B cell (primary cell): ENCODE measurements around the gene CHRM4. TPM values are rescaled to one million over a fixed set of nuclear protein-coding genes. Genes with fewer than 3 reads are reported as not detected.
A peak's percentile ranks its signal among the peaks of the same experiment; 100 is the strongest.

ENCODE experiments used
- ATAC-seq: fragments of 200-7000 bp; cut with Tn5 transposase; one replicate; pipeline ENCODE4 v1.10.0; 2021; ENCODE audit warnings: low read depth, mild to moderate bottlenecking, moderate number of reproducible peaks, moderate library complexity
- CTCF ChIA-PET: fragments of 350-600 bp; sonication (Branson Sonifier 250); formaldehyde crosslinking; loops from one replicate; lab custom pipeline; 2021; ENCODE audit warnings: antibody characterized with exemption, inconsistent platforms; lab: Charles Lee
- POLR2A ChIA-PET: fragments of 350-600 bp; sonication (Branson Sonifier 250); formaldehyde crosslinking; loops from one replicate; lab custom pipeline; 2021; ENCODE audit warnings: antibody characterized with exemption; lab: Charles Lee
- DNase-seq: peaks from one replicate; pipeline ENCODE4 v3.0.0; 2013
- H2AFZ ChIP-seq: 2 replicates; pipeline ENCODE4 v1.6.1; 2012; ENCODE audit warnings: mild to moderate bottlenecking, low read depth, low read length; ENCODE audit not compliant: insufficient read depth, poor library complexity, severe bottlenecking
- H3K27ac ChIP-seq, 2 donors: 1 replicate in 1 of 2; 2 replicates in 1 of 2; pipeline ENCODE4 v1.5.1; 2012 to 2013; ENCODE audit warnings: low read length in 2 of 2, mild to moderate bottlenecking in 2 of 2, moderate library complexity in 1 of 2
- H3K27me3 ChIP-seq, 4 experiments: fragments of 200-600 bp in 1 of 4; sonication (generic) in 1 of 4; replicated peaks in 1 of 4; 1 replicate in 2 of 4; 2 replicates in 2 of 4; pipeline versions ENCODE4 v1.6.1 to v1.7.0; 2013 to 2016; ENCODE audit warnings: low read length in 3 of 4, mild to moderate bottlenecking in 2 of 4, mixed read lengths in 1 of 4, moderate library complexity in 1 of 4; ENCODE audit not compliant: insufficient read depth in 4 of 4, control insufficient read depth in 3 of 4; ENCODE audit errors: control extremely low read depth in 1 of 4
- H3K36me3 ChIP-seq, 2 experiments: replicated peaks in 1 of 2; 1 replicate in 1 of 2; 2 replicates in 1 of 2; pipeline versions ENCODE4 v1.6.1 to v1.7.1; 2013; ENCODE audit warnings: low read length in 1 of 2; ENCODE audit not compliant: insufficient read depth in 2 of 2, control insufficient read depth in 1 of 2; ENCODE audit errors: control extremely low read depth in 1 of 2, extremely low read depth in 1 of 2
- H3K4me1 ChIP-seq, 2 donors: fragments of 200-600 bp in 1 of 2; sonication (generic) in 1 of 2; 1 replicate in 1 of 2; 2 replicates in 1 of 2; pipeline versions ENCODE4 v1.5.1 to v1.6.1; 2013 to 2017; ENCODE audit warnings: low read length in 2 of 2; ENCODE audit not compliant: control insufficient read depth in 2 of 2, insufficient read depth in 2 of 2
- H3K4me2 ChIP-seq: replicated peaks from 2 replicates; pipeline ENCODE3; 2012; ENCODE audit warnings: mild to moderate bottlenecking, low read depth, low read length; ENCODE audit not compliant: poor library complexity, severe bottlenecking
- H3K4me3 ChIP-seq, 5 experiments: fragments of 200-600 bp in 1 of 5; sonication (generic) in 1 of 5; 1 replicate in 3 of 5; 2 replicates in 2 of 5; pipeline versions ENCODE4 v1.5.1 to v1.7.0; 2011 to 2016; ENCODE audit warnings: low read length in 4 of 5, mild to moderate bottlenecking in 4 of 5, low read depth in 2 of 5, control low read depth in 1 of 5, moderate library complexity in 1 of 5; ENCODE audit not compliant: insufficient read depth in 1 of 5; ENCODE audit errors: control extremely low read depth in 1 of 5, extremely low read depth in 1 of 5
- H3K79me2 ChIP-seq: fragments of 200-600 bp; sonication (generic); one replicate; pipeline ENCODE4 v1.6.0; 2016; ENCODE audit warnings: low read length; ENCODE audit not compliant: control insufficient read depth, insufficient read depth
- H3K9ac ChIP-seq: fragments of 200-600 bp; sonication (generic); 2 replicates; pipeline ENCODE4 v1.6.1; 2017; ENCODE audit warnings: mild to moderate bottlenecking, low read length, moderate library complexity
- H3K9me3 ChIP-seq, 3 donors: one replicate each; pipeline versions ENCODE4 v1.6.1 to v1.7.1; 2013; ENCODE audit warnings: low read length in 2 of 3; ENCODE audit not compliant: control insufficient read depth in 2 of 3, insufficient read depth in 1 of 3; ENCODE audit errors: control extremely low read depth in 1 of 3
- H4K20me1 ChIP-seq: 2 replicates; pipeline ENCODE4 v1.6.0; 2012; ENCODE audit warnings: mild to moderate bottlenecking, low read length; ENCODE audit not compliant: insufficient read depth, control insufficient read depth, poor library complexity, severe bottlenecking
- H3K27ac Mint-ChIP-seq: one replicate; pipeline ENCODE4 v1.8.0; 2021; ENCODE audit warnings: mixed read lengths
- H3K27me3 Mint-ChIP-seq: one replicate; pipeline ENCODE4 v1.8.0; 2021; ENCODE audit warnings: mixed read lengths
- H3K4me1 Mint-ChIP-seq: one replicate; pipeline ENCODE4 v1.8.0; 2021; ENCODE audit warnings: mixed read lengths
- H3K4me3 Mint-ChIP-seq: one replicate; pipeline ENCODE4 v1.8.0; 2021; ENCODE audit warnings: mixed read lengths
- H3K9me3 Mint-ChIP-seq: one replicate; pipeline ENCODE4 v1.8.0; 2022; ENCODE audit warnings: mixed read lengths; ENCODE audit not compliant: insufficient read depth
- EZH2 ChIP-seq: IDR thresholded peaks from 2 replicates; pipeline ENCODE4 v1.6.1; 2012; ENCODE audit warnings: borderline replicate concordance, low read depth, mild to moderate bottlenecking, moderate library complexity, low read length; ENCODE audit not compliant: insufficient read depth, poor library complexity, severe bottlenecking
- WGBS: methylation state at CpG from one replicate; pipeline ENCODE4 v1.1.5; 2013; ENCODE audit warnings: missing lambda C conversion rate; ENCODE audit not compliant: insufficient coverage; 5-methylcytosine and 5-hydroxymethylcytosine counted together
- intact Hi-C: fragments of 100-400 bp; cut with micrococcal nuclease; formaldehyde crosslinking; loops from one replicate; pipeline ENCODE4 v1.10.0; 2022
- polyA plus RNA-seq: library from polyadenylated mRNA; depleted of rRNA; stranded (reverse); fragments of >200 nt; gene quantifications from 2 replicates; pipeline ENCODE4 v1.2.3, GENCODE V29; 2012
- total RNA-seq, 2 donors: library from RNA; stranded (reverse); fragments of 120-200 nt in 1 of 2; gene quantifications; 1 replicate in 1 of 2; 2 replicates in 1 of 2; pipeline versions ENCODE4 v1.2.3 to v1.2.4, GENCODE V29; 2013 to 2022
- TF ChIP-seq, protein P1 (sequence below): fragments of 200-600 bp; IDR thresholded peaks from one replicate; pipeline ENCODE4 v1.8.0; 2022; ENCODE audit warnings: antibody characterized with exemption, mild to moderate bottlenecking

CHRM4 gene
- total and polyA plus RNA-seq, 2 donors (not counting 1 experiment from before 2014, with no cell fraction given) = 0.49 to 1.4 TPM

DNA sequence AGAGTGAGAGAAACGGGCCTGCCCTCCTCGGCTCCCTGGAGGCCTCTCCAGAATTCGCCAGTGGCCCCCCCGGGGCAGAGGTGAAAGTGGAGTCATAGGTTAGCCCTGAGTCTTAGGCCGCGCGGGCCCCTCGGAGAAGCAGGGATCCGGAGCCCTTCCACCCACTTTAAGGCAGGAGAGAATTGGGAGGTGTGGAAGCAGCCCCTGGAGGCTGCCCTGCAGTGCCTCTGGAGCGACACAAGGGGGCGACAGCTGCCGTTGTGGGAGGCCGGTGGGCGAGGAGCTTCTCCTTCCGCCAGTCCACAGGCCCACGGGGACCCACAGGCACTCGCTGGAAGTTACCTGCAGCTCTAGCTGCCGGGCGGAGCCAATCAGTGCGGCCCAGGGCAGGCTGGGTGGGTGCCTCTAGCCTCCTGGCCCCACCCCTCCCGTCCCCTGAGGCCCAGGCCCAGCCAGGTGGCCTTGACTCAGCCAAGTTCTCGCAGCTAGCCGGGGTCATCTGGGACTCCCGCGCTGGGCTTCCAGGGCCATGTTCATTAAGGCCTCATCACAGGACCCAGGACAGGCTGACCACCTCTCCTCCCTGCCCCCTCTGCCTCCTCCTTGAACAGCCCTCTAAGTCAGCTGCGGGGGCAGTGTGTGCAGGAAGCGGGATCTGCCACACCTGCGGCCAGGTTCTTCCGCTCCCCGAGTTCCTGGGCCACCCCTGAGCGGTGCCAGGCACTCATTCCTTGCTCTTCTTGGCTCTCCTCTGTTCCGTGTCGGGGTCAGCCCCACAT, 39.3 kb downstream of the CHRM4 start:
- CTCF ChIA-PET = interaction anchor here (0.8 to 3.7 kb wide), 4 partner anchors 12 to 319 kb away, joined by 3 to 18 read pairs (median 4); no protein-coding TSS in a partner anchor
- POLR2A ChIA-PET = interaction anchor here (0.6 kb wide), 1 partner anchor 1757 kb away, joined by 7 read pairs; no protein-coding TSS in a partner anchor
- intact Hi-C loops = no loop called here
- Histone ChIP-seq H3K4me3 (no peak overlapping the region), H2AFZ (no peak overlapping the region), H3K9me3 (no peaks in the 10 kb centered on the region), H3K9ac (no peak overlapping the region), H3K36me3 (peaks cover 0 to 2% of the 10 kb centered on the region in 2 experiments), H3K27me3 (no peaks in the 10 kb centered on the region), H3K4me1 (peaks cover 14 to 27% of the 10 kb centered on the region in 2 donors), H3K79me2 (peaks cover 78% of the 10 kb centered on the region), H4K20me1 (peaks cover 72% of the 10 kb centered on the region), H3K4me2 (no peak overlapping the region), H3K27ac (no peak overlapping the region)
- DNase-seq (peak; percentile 43), ATAC-seq (no peak)
- no peaks in the 10 kb centered on the region for H3K9me3 Mint-ChIP-seq
- peaks cover 32% of the 10 kb centered on the region for H3K4me1 Mint-ChIP-seq
- TF ChIP-seq, protein P1, sequence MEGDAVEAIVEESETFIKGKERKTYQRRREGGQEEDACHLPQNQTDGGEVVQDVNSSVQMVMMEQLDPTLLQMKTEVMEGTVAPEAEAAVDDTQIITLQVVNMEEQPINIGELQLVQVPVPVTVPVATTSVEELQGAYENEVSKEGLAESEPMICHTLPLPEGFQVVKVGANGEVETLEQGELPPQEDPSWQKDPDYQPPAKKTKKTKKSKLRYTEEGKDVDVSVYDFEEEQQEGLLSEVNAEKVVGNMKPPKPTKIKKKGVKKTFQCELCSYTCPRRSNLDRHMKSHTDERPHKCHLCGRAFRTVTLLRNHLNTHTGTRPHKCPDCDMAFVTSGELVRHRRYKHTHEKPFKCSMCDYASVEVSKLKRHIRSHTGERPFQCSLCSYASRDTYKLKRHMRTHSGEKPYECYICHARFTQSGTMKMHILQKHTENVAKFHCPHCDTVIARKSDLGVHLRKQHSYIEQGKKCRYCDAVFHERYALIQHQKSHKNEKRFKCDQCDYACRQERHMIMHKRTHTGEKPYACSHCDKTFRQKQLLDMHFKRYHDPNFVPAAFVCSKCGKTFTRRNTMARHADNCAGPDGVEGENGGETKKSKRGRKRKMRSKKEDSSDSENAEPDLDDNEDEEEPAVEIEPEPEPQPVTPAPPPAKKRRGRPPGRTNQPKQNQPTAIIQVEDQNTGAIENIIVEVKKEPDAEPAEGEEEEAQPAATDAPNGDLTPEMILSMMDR = peak; percentile 56
- TF ChIP-seq EZH2 = no peak
- H3K27ac Mint-ChIP-seq = peak overlapping the region; percentile 37
- WGBS = 71% methylated on average over 33 of the region's 33 CpGs
- no peaks in the 10 kb centered on the region for H3K27me3 Mint-ChIP-seq
- no peak overlapping the region for H3K4me3 Mint-ChIP-seq

DNA sequence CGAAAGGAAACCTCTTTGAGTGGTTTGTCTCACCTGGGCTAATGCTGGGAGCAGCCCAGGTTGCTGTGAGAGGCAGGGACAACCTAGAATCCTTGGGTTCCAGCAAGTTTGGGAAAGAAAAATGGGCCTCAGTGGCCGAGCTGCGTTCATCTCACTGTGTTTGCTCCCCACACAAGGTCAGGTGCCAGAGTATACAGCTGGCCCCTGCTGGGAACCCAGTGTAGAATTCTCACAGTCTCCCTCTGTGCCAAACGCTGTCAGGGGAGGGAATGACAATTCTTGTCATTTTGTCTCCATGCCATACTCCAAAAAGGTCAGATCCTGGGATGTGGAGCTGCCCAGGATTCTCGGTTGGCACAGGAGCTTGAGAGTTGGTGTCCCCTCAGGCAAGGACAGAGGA, 40.0 kb downstream of the CHRM4 start:
- H3K27me3 Mint-ChIP-seq = no peaks in the 10 kb centered on the region

More for the DNA sequence above, 40.0 kb downstream of the CHRM4 start:
- Histone ChIP-seq H3K4me1 (peaks cover 18 to 31% of the 10 kb centered on the region in 2 donors), H3K4me3 (no peak overlapping the region), H3K36me3 (peaks cover 0 to 2% of the 10 kb centered on the region in 2 experiments), H3K27ac (no peak overlapping the region), H2AFZ (no peak overlapping the region), H4K20me1 (peaks cover 69% of the 10 kb centered on the region), H3K9me3 (no peaks in the 10 kb centered on the region), H3K9ac (no peak overlapping the region), H3K79me2 (peaks cover 81% of the 10 kb centered on the region), H3K27me3 (no peaks in the 10 kb centered on the region), H3K4me2 (no peak overlapping the region)
- Mint-ChIP-seq H3K9me3 (no peaks in the 10 kb centered on the region), H3K27ac (no peak overlapping the region), H3K4me3 (no peak overlapping the region), H3K4me1 (peaks cover 36% of the 10 kb centered on the region)
- POLR2A ChIA-PET = no interaction called here
- WGBS = 100% methylated on average over 4 of the region's 5 CpGs
- CTCF ChIA-PET = interaction anchor here (1.6 to 3.7 kb wide), 2 partner anchors 11 to 16 kb away, joined by 3 to 18 read pairs; no protein-coding TSS in a partner anchor
- intact Hi-C loops = no loop called here
- DNase-seq (no peak), ATAC-seq (no peak)
- TF ChIP-seq EZH2 = no peak
- TF ChIP-seq, protein P1 = no peak
